Measurements from ENCODE around the gene INSIG1.

INSIG1 gene

DNA sequence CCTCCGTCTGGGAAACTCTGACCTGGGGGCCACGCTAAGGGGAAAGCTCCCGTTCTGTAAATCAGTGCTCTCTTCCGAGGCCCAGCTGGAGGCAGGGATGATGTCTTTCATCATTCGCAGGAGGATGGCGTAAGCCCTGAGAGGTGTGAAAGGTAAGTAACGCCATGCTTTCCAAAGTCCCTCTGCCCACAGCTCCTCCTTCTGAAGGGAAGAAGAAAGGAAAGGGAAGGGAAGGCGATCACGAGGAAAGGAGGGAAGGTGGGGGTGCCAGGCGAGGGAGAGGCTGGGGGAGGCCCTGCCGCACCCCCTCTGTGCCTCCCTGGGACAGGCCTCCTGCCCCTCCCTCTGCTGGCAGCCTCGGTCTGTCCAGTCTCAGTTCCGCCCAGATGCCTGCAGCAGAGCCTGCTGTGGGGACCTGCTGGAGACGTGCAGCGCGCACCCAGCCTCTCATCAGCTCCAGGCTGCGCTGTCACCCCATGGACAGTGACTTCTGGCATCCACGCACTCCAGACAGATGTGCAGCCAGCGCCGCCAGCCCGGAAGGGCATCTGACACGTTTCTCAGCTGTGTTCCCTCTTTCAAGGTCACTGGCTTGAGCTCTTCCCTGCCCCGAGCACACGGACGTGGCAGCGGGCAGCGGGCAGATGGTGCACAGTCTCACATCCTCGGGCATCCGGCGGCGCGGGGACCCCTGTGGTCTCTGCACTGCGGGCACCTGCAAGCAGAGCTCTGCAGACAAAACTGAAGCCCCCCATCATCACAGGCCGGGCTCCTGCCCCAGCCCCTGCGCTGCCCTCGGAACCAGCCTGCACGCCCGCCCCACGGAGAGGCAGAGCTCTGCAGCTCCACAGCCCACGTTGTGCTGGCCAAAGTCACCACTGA lies 60.6 kb downstream of the INSIG1 start:
- Histone ChIP-seq H3K4me1 (ENCODE audit: control insufficient read depth, insufficient read depth, low read length) (no peaks in the 10 kb centered on the region), H3K9me3 (ENCODE audit: control insufficient read depth, insufficient read depth, low read depth, low read length) (no peaks in the 10 kb centered on the region), H3K27ac (ENCODE audit: extremely low read depth, low read depth, low read length) (no peak overlapping the region), H3K4me3 (ENCODE audit: low read depth, low read length) (no peak overlapping the region), H3K36me3 (ENCODE audit: control insufficient read depth in 2 of 2, insufficient read depth in 1 of 2, low read length in 2 of 2) (no peaks in the 10 kb centered on the region)
- TF ChIP-seq ZNF629 (tag by site-specific recombination; IDR thresholded peaks at IDR 0.05) (no peak), ZNF596 (tag by site-specific recombination; IDR thresholded peaks at IDR 0.05) (no peak), ZSCAN23 (tag by site-specific recombination; IDR thresholded peaks at IDR 0.05) (no peak), IKZF3 (tag by site-specific recombination; IDR thresholded peaks at IDR 0.05) (no peak), KLF7 (tag by site-specific recombination; IDR thresholded peaks at IDR 0.05; ENCODE audit: borderline replicate concordance) (no peak), ZNF792 (tag by site-specific recombination; IDR thresholded peaks at IDR 0.05) (no peak), ZNF138 (tag by site-specific recombination; IDR thresholded peaks at IDR 0.05; ENCODE audit: borderline replicate concordance) (no peak), ZBTB21 (tag by site-specific recombination; IDR thresholded peaks at IDR 0.05) (no peak)
- ChIA-PET CTCF (interaction anchor here (0.9 to 2.8 kb wide), 3 partner anchors 14 to 430 kb away, joined by 3 to 18 read pairs (median 7); no protein-coding TSS in a partner anchor), POLR2A (interaction anchor here (0.6 kb wide), 1 partner anchor 180 kb away, joined by 3 read pairs; no protein-coding TSS in a partner anchor)

DNA sequence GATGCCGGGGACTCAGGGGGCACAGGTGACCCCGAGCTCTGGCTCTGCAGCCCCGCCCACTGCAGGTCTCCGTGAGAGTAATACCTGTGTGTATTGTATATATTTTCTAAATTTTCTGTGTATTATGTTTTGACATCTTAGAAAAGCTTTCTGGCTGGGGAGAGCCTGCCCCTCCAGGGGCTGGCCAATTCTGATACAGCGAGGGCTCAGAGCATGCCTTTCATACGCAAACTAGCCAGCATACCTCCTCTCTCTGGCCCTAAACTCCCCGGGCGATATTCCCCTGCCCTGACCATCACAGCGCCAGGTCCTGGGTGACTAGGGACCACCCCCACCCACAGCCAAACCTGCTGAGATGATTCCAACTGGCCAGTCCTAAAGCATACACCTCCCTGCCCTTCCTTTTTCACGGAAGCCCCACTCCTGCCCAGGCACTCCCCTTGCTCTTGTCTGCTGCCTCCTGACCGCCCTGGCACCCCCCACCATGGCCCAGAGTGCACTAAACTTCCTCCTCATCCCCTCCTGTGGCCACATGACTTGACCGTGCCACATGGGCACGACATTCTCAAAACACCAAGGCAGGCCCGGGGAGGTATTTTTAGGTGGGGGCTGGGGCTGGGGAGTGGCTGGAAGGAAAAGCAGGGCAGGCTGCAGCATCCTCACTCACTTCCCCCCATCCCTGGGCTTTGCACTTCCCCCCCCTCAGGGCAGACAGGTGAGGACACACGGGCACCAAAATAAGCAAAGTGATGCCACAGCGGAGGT lies 61.5 kb downstream of the INSIG1 start:
- H3K4me3 ChIP-seq (ENCODE audit: low read depth, low read length), result no peak overlapping the region
- H3K27ac ChIP-seq (ENCODE audit: extremely low read depth, low read depth, low read length), result no peak overlapping the region
- POLR2A ChIA-PET, result no interaction called here
- CTCF ChIA-PET, result interaction anchor here (0.9 to 2.8 kb wide), 4 partner anchors 15 to 431 kb away, joined by 3 to 18 read pairs (median 5); no protein-coding TSS in a partner anchor
- TF ChIP-seq KLF7 (tag by site-specific recombination; IDR thresholded peaks at IDR 0.05; ENCODE audit: borderline replicate concordance) (no peak), GLIS2 (tag by site-specific recombination; IDR thresholded peaks at IDR 0.05) (no peak), ZNF558 (tag by site-specific recombination; IDR thresholded peaks at IDR 0.05) (no peak), ZNF585B (tag by site-specific recombination; IDR thresholded peaks at IDR 0.05) (no peak), ZNF202 (tag by site-specific recombination; IDR thresholded peaks at IDR 0.05; ENCODE audit: borderline replicate concordance) (no peak), ATF2 (tag by site-specific recombination; IDR thresholded peaks at IDR 0.05; ENCODE audit: low read depth) (no peak), ZNF426 (tag by site-specific recombination; IDR thresholded peaks at IDR 0.05) (no peak), ZNF548 (tag by site-specific recombination; IDR thresholded peaks at IDR 0.05) (no peak), ZBTB48 (tag by site-specific recombination; IDR thresholded peaks at IDR 0.05) (no peak), ZNF16 (tag by site-specific recombination; IDR thresholded peaks at IDR 0.05; ENCODE audit: low read depth) (no peak), ZNF2 (tag by site-specific recombination; IDR thresholded peaks at IDR 0.05) (no peak)
- TF ChIP-seq, protein P1, sequence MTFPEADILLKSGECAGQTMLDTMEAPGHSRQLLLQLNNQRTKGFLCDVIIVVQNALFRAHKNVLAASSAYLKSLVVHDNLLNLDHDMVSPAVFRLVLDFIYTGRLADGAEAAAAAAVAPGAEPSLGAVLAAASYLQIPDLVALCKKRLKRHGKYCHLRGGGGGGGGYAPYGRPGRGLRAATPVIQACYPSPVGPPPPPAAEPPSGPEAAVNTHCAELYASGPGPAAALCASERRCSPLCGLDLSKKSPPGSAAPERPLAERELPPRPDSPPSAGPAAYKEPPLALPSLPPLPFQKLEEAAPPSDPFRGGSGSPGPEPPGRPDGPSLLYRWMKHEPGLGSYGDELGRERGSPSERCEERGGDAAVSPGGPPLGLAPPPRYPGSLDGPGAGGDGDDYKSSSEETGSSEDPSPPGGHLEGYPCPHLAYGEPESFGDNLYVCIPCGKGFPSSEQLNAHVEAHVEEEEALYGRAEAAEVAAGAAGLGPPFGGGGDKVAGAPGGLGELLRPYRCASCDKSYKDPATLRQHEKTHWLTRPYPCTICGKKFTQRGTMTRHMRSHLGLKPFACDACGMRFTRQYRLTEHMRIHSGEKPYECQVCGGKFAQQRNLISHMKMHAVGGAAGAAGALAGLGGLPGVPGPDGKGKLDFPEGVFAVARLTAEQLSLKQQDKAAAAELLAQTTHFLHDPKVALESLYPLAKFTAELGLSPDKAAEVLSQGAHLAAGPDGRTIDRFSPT (tag by site-specific recombination; IDR thresholded peaks at IDR 0.05), result no peak
- H3K36me3 ChIP-seq (ENCODE audit: control insufficient read depth in 2 of 2, insufficient read depth in 1 of 2, low read length in 2 of 2), result no peaks in the 10 kb centered on the region
- H3K9me3 ChIP-seq (ENCODE audit: control insufficient read depth, insufficient read depth, low read depth, low read length), result no peaks in the 10 kb centered on the region
- no peaks in the 10 kb centered on the region for H3K4me1 ChIP-seq (ENCODE audit: control insufficient read depth, insufficient read depth, low read length)
